Bone marrow (tissue), 2 donors: ENCODE results near the gene JAK1.
"Not testable (repeated sequence)": the region's sequence is repeated elsewhere in the genome, so short reads cannot be mapped to it uniquely, and the experiment has no call there.

Experiments
- DNase-seq, 2 donors: peaks; one replicate each; lab custom pipeline; 2025; lab: John Stamatoyannopoulos, UW

JAK1 gene

GRCh38 chr1:64920941-64921589 lies 45.3 kb downstream of the JAK1 start:
- no peak for DNase-seq

- not testable (repeated sequence) for DNase-seq
Measured at GRCh38 chr1:64919120-64919519, 47.2 kb downstream of the JAK1 start.

DNA sequence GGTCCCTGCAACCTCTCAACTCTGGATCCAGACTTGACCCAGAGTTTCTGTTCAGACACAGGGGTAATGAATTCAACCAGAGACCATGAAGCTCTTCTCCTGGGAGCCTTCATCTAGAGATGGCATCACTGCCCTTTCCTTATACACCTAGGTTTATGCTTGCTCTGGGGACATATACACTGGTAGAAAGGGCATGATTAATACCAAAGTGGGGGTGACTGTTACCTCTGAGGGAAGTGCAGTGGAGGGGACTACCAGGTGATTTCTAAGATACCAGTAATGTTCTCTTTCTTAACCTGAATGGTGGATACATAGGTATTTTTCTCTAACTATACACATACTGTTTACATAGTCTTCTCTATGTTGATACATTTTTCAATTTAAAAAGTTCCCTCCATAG lies 48.4 kb downstream of the JAK1 start:
- DNase-seq, result no peak

GRCh38 chr1:64917328-64917861 lies 49.0 kb downstream of the JAK1 start:
- DNase-seq, result peak in 1 of 2 donors; percentile 24

DNA sequence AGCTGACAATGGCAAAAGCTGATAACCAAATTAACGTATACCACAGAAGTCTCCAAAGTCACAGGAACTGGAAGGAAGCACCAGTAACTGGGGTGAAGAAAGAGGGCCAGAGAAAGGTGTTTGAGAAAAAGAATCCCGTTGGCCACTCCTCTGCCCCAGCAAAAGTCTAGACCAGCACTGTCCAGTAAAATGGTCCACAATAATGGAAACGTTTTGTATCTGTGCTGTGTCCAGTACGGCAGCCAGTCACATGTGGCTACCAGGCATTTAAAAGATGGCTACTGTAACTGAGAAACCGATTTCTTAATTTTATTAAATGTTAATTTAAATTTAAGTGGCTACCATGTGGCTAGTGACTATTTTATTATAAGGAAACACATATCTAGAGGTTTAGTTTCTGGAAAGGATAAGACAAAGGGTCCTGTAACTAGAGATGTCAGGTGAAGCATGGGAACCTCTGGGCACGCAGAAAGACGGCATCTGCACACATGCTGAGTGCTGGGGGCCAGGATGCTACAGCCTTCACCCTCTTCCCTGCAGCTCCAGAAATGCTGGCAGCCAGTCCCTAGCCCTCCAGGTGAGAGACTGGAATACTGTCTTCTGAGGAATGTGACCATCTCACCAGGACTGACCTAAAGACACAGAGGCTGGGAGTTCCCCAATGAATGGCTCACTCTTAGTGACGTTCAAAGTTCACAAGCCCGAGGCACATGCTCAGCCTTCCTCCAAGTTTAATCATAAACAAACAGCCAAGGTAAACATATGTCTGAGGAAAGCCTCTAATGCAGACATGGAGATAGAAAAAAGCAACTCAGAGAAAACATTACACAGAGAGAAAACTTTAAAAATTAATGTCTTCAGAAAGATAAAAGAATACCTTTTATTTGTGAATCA lies 50.7 kb downstream of the JAK1 start:
- no peak for DNase-seq

- DNase-seq, result no peak
Measured at GRCh38 chr1:64913361-64914015, 52.9 kb downstream of the JAK1 start.

DNA sequence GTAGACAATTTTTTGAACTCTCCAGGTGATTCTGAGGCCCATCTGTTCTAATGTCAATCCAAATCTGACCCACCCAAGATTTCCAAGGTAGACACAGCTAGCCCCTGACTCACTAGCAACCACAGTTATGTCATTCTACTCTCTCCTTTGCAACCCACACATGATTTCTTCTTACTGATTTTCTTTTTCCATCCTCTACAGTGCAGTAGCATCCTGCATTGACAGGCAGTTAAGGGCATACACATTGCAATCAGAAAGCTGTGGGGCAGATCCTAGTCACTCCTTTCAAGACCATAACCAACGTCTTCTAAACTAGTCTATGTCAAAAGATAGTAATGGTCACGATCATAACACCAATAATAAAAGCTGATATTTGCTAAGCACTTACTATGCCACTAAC lies 54.2 kb downstream of the JAK1 start:
- no peak for DNase-seq

GRCh38 chr1:64911326-64911725 lies 55.0 kb downstream of the JAK1 start:
- DNase-seq, result no peak

DNA sequence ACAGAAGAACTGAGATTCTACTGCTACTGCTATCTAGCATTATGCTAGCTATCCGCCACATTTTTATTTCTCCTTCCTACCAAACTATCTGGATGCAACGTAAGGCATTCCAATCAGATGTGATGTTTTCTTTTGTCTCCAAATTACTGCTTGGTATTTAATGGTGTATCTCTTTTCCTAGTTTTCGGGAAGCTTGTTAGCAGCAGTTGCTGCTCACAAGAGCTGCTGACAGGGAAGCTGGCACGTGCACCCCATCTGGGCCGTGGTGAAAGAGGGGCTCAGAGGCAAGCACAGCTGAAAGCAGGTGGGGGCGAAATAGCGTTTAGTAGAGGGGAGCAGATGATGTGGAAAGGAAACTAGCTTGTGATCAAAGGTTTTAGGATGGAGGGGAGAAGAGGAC lies 57.3 kb downstream of the JAK1 start:
- no peak for DNase-seq

GRCh38 chr1:64908575-64908974 lies 57.8 kb downstream of the JAK1 start:
- DNase-seq, result no peak

GRCh38 chr1:64906447-64906846 lies 59.9 kb downstream of the JAK1 start:
- no peak for DNase-seq

DNA sequence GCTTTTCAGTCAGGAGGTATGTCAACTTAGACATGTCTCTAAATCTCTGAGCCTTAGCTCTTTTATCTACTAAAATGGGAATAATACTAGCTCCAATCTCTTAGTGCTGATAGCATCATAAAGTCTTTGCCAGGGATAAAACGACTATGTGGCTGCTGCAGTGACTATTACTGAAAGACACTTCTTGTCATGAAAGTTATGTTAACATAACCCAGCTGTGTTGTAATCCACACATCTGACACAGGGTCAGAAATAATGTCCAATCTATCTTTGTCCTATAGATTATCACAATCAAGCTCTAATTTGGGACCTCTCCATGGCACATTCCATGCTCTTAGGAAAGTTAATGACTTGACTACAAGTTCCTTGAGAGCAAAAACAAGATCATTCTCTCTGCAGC lies 62.8 kb downstream of the JAK1 start:
- DNase-seq, result no peak

- DNase-seq, result no peak
Measured at GRCh38 chr1:64901663-64902062, 64.7 kb downstream of the JAK1 start.

- no peak for DNase-seq
Measured at GRCh38 chr1:64900916-64901315, 65.4 kb downstream of the JAK1 start.

DNA sequence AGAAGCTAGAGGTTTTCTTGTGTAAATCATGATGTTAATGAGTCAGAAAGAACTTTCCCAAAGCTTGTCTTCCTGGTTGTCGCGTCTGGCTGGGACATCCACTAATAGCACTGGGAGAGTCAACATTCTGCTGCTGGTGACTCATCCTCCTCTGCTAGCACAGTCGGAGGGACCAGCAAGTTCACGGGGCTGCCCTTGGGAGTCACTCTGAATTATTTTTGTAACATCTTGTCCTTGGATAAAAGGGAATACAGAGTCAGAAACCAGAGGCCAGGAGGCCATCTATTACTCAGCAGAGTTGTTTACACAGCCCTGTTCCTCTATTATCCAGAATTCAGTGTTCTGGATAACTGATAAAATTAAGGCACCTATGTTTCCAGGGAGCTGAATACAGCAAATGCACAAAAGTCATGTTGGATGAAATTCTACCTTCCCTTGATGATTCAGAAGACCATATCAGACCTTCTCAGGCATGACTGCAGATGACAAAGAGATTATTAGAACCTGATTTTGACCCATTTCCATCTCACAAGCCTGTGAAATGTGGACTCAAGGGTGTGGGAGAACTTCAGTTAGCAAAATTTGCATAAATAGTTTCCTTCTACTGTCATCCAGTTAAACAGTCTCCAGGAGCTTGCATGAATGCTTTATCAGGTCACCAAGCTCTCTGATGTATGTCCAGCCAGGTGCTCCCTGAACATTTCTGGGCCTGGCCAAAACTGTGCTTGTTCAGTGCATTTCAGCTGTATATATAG lies 68.1 kb downstream of the JAK1 start:
- peak; percentile 20 to 78 for DNase-seq

- no peak for DNase-seq
Measured at GRCh38 chr1:64896551-64896950, 69.8 kb downstream of the JAK1 start.

- DNase-seq, result peak in 1 of 2 donors; percentile 55
Measured at GRCh38 chr1:64895500-64895899, 70.8 kb downstream of the JAK1 start.

DNA sequence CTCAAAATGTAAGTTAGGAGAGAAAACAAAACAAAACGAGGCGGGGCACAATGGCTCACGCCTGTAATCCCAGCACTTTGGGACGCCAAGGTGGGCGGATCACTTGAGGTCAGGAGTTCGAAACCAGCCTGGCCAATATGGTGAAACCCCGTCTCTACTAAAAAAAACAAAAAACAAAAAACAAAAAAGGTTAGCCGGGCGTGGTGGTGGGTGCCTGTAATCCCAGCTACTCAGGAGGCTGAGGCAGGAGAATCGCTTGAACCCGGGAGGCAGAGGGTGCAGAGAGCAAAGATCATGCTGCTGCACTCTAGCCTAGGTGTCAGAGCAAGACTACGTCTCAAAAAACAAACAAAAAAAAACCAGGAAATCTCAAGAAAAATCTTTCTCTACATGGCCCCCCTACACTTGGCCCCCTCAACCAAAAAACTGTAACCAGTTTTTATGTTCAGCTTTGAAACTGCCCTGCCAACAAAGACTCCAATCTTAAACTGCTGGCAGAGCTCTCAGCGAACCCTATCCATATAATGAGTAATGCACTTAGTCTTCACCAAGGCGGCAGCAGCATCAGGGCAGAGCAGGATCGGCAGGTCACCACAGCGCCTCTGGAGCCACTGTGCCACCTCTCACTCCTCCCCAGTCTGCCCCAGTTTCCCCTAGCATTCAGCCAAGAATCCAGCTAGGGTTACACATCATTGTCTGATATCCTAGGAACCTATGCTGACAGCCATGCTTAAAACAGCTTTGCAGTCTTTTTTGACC lies 71.7 kb downstream of the JAK1 start:
- no peak for DNase-seq

GRCh38 chr1:64893921-64894320 lies 72.4 kb downstream of the JAK1 start:
- DNase-seq, result no peak

GRCh38 chr1:64892576-64893573 lies 73.5 kb downstream of the JAK1 start:
- no peak for DNase-seq
